OCI-LY1 (cell line): ENCODE measurements around the gene IGSF8.

ENCODE experiments used
- EZH2 ChIP-seq: fragments of 200-600 bp; sonication (generic), shearing (Covaris generic); IDR thresholded peaks from 2 replicates; pipeline ENCODE4 v1.8.0; 2017; ENCODE audit warnings: borderline replicate concordance, mixed run types, mild to moderate bottlenecking, antibody characterized with exemption, low read length, moderate library complexity, mixed read lengths
- TF ChIP-seq, protein P1 (sequence below): fragments of 200-600 bp; sonication (generic), shearing (Covaris generic); IDR thresholded peaks from 2 replicates; pipeline ENCODE4 v1.5.1; 2017; ENCODE audit warnings: mild to moderate bottlenecking, antibody characterized with exemption, low read length, moderate library complexity, mixed read lengths

DNA sequence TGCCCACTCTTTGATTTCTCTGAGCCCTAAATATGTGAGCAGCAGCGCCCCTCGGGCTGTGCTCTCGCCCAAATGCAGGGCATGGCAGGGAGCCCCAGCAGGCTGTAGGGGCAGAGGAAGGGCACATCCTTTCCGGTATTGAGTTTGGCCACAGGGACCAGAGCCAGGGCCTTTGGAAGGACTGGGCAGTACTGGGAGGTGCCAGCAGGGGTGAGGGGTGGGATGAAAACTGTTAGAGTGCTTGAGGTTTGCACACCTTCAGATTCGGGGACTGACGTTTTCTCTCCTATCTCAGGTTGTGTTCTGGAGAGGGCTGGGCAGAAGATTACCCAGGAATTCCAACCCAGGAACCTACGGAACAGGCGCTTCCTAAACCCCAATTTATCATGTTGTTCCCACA is 15.0 kb upstream of the IGSF8 start:
- TF ChIP-seq, protein P1, sequence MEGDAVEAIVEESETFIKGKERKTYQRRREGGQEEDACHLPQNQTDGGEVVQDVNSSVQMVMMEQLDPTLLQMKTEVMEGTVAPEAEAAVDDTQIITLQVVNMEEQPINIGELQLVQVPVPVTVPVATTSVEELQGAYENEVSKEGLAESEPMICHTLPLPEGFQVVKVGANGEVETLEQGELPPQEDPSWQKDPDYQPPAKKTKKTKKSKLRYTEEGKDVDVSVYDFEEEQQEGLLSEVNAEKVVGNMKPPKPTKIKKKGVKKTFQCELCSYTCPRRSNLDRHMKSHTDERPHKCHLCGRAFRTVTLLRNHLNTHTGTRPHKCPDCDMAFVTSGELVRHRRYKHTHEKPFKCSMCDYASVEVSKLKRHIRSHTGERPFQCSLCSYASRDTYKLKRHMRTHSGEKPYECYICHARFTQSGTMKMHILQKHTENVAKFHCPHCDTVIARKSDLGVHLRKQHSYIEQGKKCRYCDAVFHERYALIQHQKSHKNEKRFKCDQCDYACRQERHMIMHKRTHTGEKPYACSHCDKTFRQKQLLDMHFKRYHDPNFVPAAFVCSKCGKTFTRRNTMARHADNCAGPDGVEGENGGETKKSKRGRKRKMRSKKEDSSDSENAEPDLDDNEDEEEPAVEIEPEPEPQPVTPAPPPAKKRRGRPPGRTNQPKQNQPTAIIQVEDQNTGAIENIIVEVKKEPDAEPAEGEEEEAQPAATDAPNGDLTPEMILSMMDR: no peak
- TF ChIP-seq EZH2: no peak
